Panc1 (cell line): Measurements from ENCODE around the gene PLCB1. TPM values are rescaled to one million over a fixed set of nuclear protein-coding genes. Genes with fewer than 3 reads are reported as not detected.

Source experiments
- ATAC-seq: fragments of 200-7000 bp; cut with Tn5 transposase; 2 replicates; pipeline ENCODE4 v1.9.1; 2020; ENCODE audit warnings: mild to moderate bottlenecking, moderate library complexity
- BruUV-seq: library from RNA; stranded (reverse); fragments of 400-500 nt; replicated peaks from 2 replicates; lab custom pipeline; 2021; lab: Mats Ljungman, UMichigan
- CTCF ChIA-PET: fragments of 300-600 bp; sonication (Branson Sonifier 250); formaldehyde crosslinking; loops from one replicate; lab custom pipeline; 2022; ENCODE audit warnings: antibody characterized with exemption; lab: Charles Lee
- POLR2A ChIA-PET: fragments of 300-600 bp; sonication (Branson Sonifier 250); formaldehyde crosslinking; loops from one replicate; lab custom pipeline; 2022; ENCODE audit warnings: antibody characterized with exemption; lab: Charles Lee
- DNase-seq: peaks from one replicate; pipeline ENCODE4 v3.0.0-alpha.2; 2010; ENCODE audit warnings: low read depth, low spot score
- H3K27ac ChIP-seq: 2 replicates; pipeline ENCODE4 v1.5.1; 2011; ENCODE audit warnings: mild to moderate bottlenecking, low read length, inconsistent platforms
- H3K27me3 ChIP-seq: fragments of 200-500 bp; sonication (Bioruptor generic); 2 replicates; pipeline ENCODE4 v1.6.0; 2014; ENCODE audit warnings: low read length, inconsistent platforms; ENCODE audit not compliant: control insufficient read depth, insufficient read depth
- H3K36me3 ChIP-seq: fragments of 200-500 bp; sonication (Bioruptor generic); 2 replicates; pipeline ENCODE4 v1.5.1; 2014; ENCODE audit warnings: inconsistent platforms, mild to moderate bottlenecking, low read length, moderate library complexity; ENCODE audit not compliant: control insufficient read depth, insufficient read depth
- H3K4me1 ChIP-seq: 2 replicates; pipeline ENCODE4 v1.5.1; 2011; ENCODE audit warnings: inconsistent platforms, mild to moderate bottlenecking, low read length, moderate library complexity; ENCODE audit not compliant: control insufficient read depth, insufficient read depth
- H3K4me3 ChIP-seq, 2 experiments: 2 replicates each; pipeline ENCODE4 v1.5.1; 2011 to 2012; ENCODE audit warnings: low read depth in 2 of 2, low read length in 2 of 2, mild to moderate bottlenecking in 2 of 2, inconsistent platforms in 1 of 2, moderate library complexity in 1 of 2
- H3K9me3 ChIP-seq: fragments of 200-500 bp; sonication (Bioruptor generic); 2 replicates; pipeline ENCODE4 v1.5.1; 2014; ENCODE audit warnings: low read depth, mild to moderate bottlenecking, inconsistent platforms, low read length, moderate library complexity; ENCODE audit not compliant: control insufficient read depth, insufficient read depth
- CTCF ChIP-seq: fragments of 450-650 bp; IDR thresholded peaks from 2 replicates; pipeline ENCODE4 v1.5.1; 2017; ENCODE audit warnings: mild to moderate bottlenecking
- POLR2AphosphoS5 ChIP-seq: IDR thresholded peaks from 2 replicates; pipeline ENCODE4 v1.6.1; 2012; ENCODE audit warnings: mild to moderate bottlenecking, low read depth, low read length, moderate library complexity
- REST ChIP-seq, 2 experiments: IDR thresholded peaks; 2 replicates each; pipeline ENCODE4 v1.6.1; 2011 to 2012; ENCODE audit warnings: low read depth in 2 of 2, control low read depth in 1 of 2, low read length in 1 of 2, mild to moderate bottlenecking in 1 of 2, moderate library complexity in 1 of 2; ENCODE audit not compliant: insufficient read depth in 1 of 2
- SIN3A ChIP-seq: IDR thresholded peaks from 2 replicates; pipeline ENCODE4 v1.6.1; 2012; ENCODE audit warnings: low read depth, mild to moderate bottlenecking, low read length, moderate library complexity, borderline replicate concordance; ENCODE audit not compliant: insufficient read depth
- TCF7L2 ChIP-seq: IDR thresholded peaks from 2 replicates; pipeline ENCODE4 v1.6.1; 2011; ENCODE audit warnings: mild to moderate bottlenecking, low read depth, low read length, inconsistent platforms
- in situ Hi-C: cut with HindIII; loops from 2 replicates; pipeline ENCODE4 v1.10.0; 2016; ENCODE audit warnings: low sequenced_read_pairs, low pct_unique_long_range_greater_than_20kb
- intact Hi-C: fragments of 100-400 bp; cut with micrococcal nuclease; formaldehyde crosslinking; loops from one replicate; pipeline ENCODE4 v1.10.0; 2022; ENCODE audit not compliant: unreplicated experiment
- total RNA-seq: library from RNA; stranded (reverse); gene quantifications from one replicate; pipeline ENCODE4 v1.2.1, GENCODE V29; 2021; ENCODE audit not compliant: unreplicated experiment

The PLCB1 gene
- total RNA-seq, 1 experiment from 2014 or later: 0.59 TPM

GRCh38 chr20:8812817-8813216 lies 680.8 kb downstream of the PLCB1 start:
- H3K27me3 ChIP-seq: no peaks in the 10 kb centered on the region
- no peak for TF ChIP-seq TCF7L2
- no peak for TF ChIP-seq SIN3A
- no peak for TF ChIP-seq POLR2AphosphoS5
- no peak for TF ChIP-seq REST (IDR thresholded peaks at IDR 0.05; ENCODE audit: insufficient read depth in 1 of 2, low read depth in 2 of 2, low read length in 1 of 2)
- no peak for TF ChIP-seq CTCF
- H3K36me3 ChIP-seq: no peaks in the 10 kb centered on the region
- ChIA-PET CTCF (no interaction called here), POLR2A (no interaction called here)
- H3K4me3 ChIP-seq: no peak overlapping the region
- in situ Hi-C loops (no loop called here), intact Hi-C loops (no loop called here)
- BruUV-seq: no TSS peak
- no peaks in the 10 kb centered on the region for H3K4me1 ChIP-seq
- DNase-seq (no peak), ATAC-seq (no peak)
- H3K9me3 ChIP-seq: no peaks in the 10 kb centered on the region
- H3K27ac ChIP-seq: no peak overlapping the region

GRCh38 chr20:8815208-8815607 lies 683.1 kb downstream of the PLCB1 start:
- Histone ChIP-seq H3K9me3 (no peaks in the 10 kb centered on the region), H3K4me1 (no peaks in the 10 kb centered on the region), H3K4me3 (no peak overlapping the region), H3K27me3 (no peaks in the 10 kb centered on the region), H3K36me3 (no peaks in the 10 kb centered on the region; the same call in 1 of the 2 replicates), H3K27ac (no peak overlapping the region)
- in situ Hi-C loops: no loop called here
- no peak for ATAC-seq
- POLR2A ChIA-PET: no interaction called here
- TF ChIP-seq TCF7L2: no peak
- no peak for TF ChIP-seq CTCF
- no peak for TF ChIP-seq REST (IDR thresholded peaks at IDR 0.05; ENCODE audit: insufficient read depth in 1 of 2, low read depth in 2 of 2, low read length in 1 of 2)
- TF ChIP-seq POLR2AphosphoS5: no peak
- TF ChIP-seq SIN3A: no peak
- BruUV-seq: no TSS peak
- intact Hi-C loops: no loop called here
- CTCF ChIA-PET: no interaction called here
- DNase-seq: no peak
